Panc1 (cell line): ENCODE data around the gene UBE2K. TPM values are rescaled to one million over a fixed set of nuclear protein-coding genes. Genes with fewer than 3 reads are reported as not detected.
A peak's percentile ranks its signal among the peaks of the same experiment; 100 is the strongest.
"Not testable (repeated sequence)": the region's sequence is repeated elsewhere in the genome, so short reads cannot be mapped to it uniquely, and the experiment has no call there.

Experiments used
- ATAC-seq: fragments of 200-7000 bp; cut with Tn5 transposase; 2 replicates; pipeline ENCODE4 v1.9.1; 2020; ENCODE audit warnings: mild to moderate bottlenecking, moderate library complexity
- BruUV-seq: library from RNA; stranded (reverse); fragments of 400-500 nt; replicated peaks from 2 replicates; lab custom pipeline; 2021; lab: Mats Ljungman, UMichigan
- CTCF ChIA-PET: fragments of 300-600 bp; sonication (Branson Sonifier 250); formaldehyde crosslinking; loops from one replicate; lab custom pipeline; 2022; ENCODE audit warnings: antibody characterized with exemption; lab: Charles Lee
- POLR2A ChIA-PET: fragments of 300-600 bp; sonication (Branson Sonifier 250); formaldehyde crosslinking; loops from one replicate; lab custom pipeline; 2022; ENCODE audit warnings: antibody characterized with exemption; lab: Charles Lee
- DNase-seq: peaks from one replicate; pipeline ENCODE4 v3.0.0-alpha.2; 2010; ENCODE audit warnings: low read depth, low spot score
- H3K27ac ChIP-seq: 2 replicates; pipeline ENCODE4 v1.5.1; 2011; ENCODE audit warnings: mild to moderate bottlenecking, low read length, inconsistent platforms
- H3K27me3 ChIP-seq: fragments of 200-500 bp; sonication (Bioruptor generic); 2 replicates; pipeline ENCODE4 v1.6.0; 2014; ENCODE audit warnings: low read length, inconsistent platforms; ENCODE audit not compliant: control insufficient read depth, insufficient read depth
- H3K36me3 ChIP-seq: fragments of 200-500 bp; sonication (Bioruptor generic); 2 replicates; pipeline ENCODE4 v1.5.1; 2014; ENCODE audit warnings: inconsistent platforms, mild to moderate bottlenecking, low read length, moderate library complexity; ENCODE audit not compliant: control insufficient read depth, insufficient read depth
- H3K4me1 ChIP-seq: 2 replicates; pipeline ENCODE4 v1.5.1; 2011; ENCODE audit warnings: inconsistent platforms, mild to moderate bottlenecking, low read length, moderate library complexity; ENCODE audit not compliant: control insufficient read depth, insufficient read depth
- H3K4me3 ChIP-seq, 2 experiments: 2 replicates each; pipeline ENCODE4 v1.5.1; 2011 to 2012; ENCODE audit warnings: low read depth in 2 of 2, low read length in 2 of 2, mild to moderate bottlenecking in 2 of 2, inconsistent platforms in 1 of 2, moderate library complexity in 1 of 2
- H3K9me3 ChIP-seq: fragments of 200-500 bp; sonication (Bioruptor generic); 2 replicates; pipeline ENCODE4 v1.5.1; 2014; ENCODE audit warnings: low read depth, mild to moderate bottlenecking, inconsistent platforms, low read length, moderate library complexity; ENCODE audit not compliant: control insufficient read depth, insufficient read depth
- CTCF ChIP-seq: fragments of 450-650 bp; IDR thresholded peaks from 2 replicates; pipeline ENCODE4 v1.5.1; 2017; ENCODE audit warnings: mild to moderate bottlenecking
- POLR2AphosphoS5 ChIP-seq: IDR thresholded peaks from 2 replicates; pipeline ENCODE4 v1.6.1; 2012; ENCODE audit warnings: mild to moderate bottlenecking, low read depth, low read length, moderate library complexity
- REST ChIP-seq, 2 experiments: IDR thresholded peaks; 2 replicates each; pipeline ENCODE4 v1.6.1; 2011 to 2012; ENCODE audit warnings: low read depth in 2 of 2, control low read depth in 1 of 2, low read length in 1 of 2, mild to moderate bottlenecking in 1 of 2, moderate library complexity in 1 of 2; ENCODE audit not compliant: insufficient read depth in 1 of 2
- SIN3A ChIP-seq: IDR thresholded peaks from 2 replicates; pipeline ENCODE4 v1.6.1; 2012; ENCODE audit warnings: low read depth, mild to moderate bottlenecking, low read length, moderate library complexity, borderline replicate concordance; ENCODE audit not compliant: insufficient read depth
- TCF7L2 ChIP-seq: IDR thresholded peaks from 2 replicates; pipeline ENCODE4 v1.6.1; 2011; ENCODE audit warnings: mild to moderate bottlenecking, low read depth, low read length, inconsistent platforms
- in situ Hi-C: cut with HindIII; loops from 2 replicates; pipeline ENCODE4 v1.10.0; 2016; ENCODE audit warnings: low sequenced_read_pairs, low pct_unique_long_range_greater_than_20kb
- intact Hi-C: fragments of 100-400 bp; cut with micrococcal nuclease; formaldehyde crosslinking; loops from one replicate; pipeline ENCODE4 v1.10.0; 2022; ENCODE audit not compliant: unreplicated experiment
- total RNA-seq: library from RNA; stranded (reverse); gene quantifications from one replicate; pipeline ENCODE4 v1.2.1, GENCODE V29; 2021; ENCODE audit not compliant: unreplicated experiment

UBE2K gene
- total RNA-seq, 1 experiment from 2014 or later, result 84.1 TPM

GRCh38 chr4:39731908-39732307, 34.0 kb downstream of the UBE2K start:
- POLR2A ChIA-PET, result interaction anchor here (0.5 to 0.6 kb wide), 2 partner anchors 85 to 164 kb away, joined by 4 to 10 read pairs; no protein-coding TSS in a partner anchor
- BruUV-seq, result TSS peak; percentile 14
- H3K27ac ChIP-seq, result no peak overlapping the region
- intact Hi-C loops (no loop called here), in situ Hi-C loops (no loop called here)
- DNase-seq (no peak), ATAC-seq (no peak)
- H3K36me3 ChIP-seq, result no peaks in the 10 kb centered on the region
- no peak overlapping the region for H3K4me3 ChIP-seq
- CTCF ChIA-PET, result no interaction called here
- no peaks in the 10 kb centered on the region; the same call in 1 of the 2 replicates for H3K4me1 ChIP-seq
- no peak for TF ChIP-seq POLR2AphosphoS5
- TF ChIP-seq TCF7L2, result no peak
- TF ChIP-seq SIN3A, result no peak
- TF ChIP-seq CTCF, result no peak
- TF ChIP-seq REST (IDR thresholded peaks at IDR 0.05; ENCODE audit: insufficient read depth in 1 of 2, low read depth in 2 of 2, low read length in 1 of 2), result no peak
- H3K27me3 ChIP-seq, result no peaks in the 10 kb centered on the region
- H3K9me3 ChIP-seq, result no peaks in the 10 kb centered on the region

- no peaks in the 10 kb centered on the region for H3K27me3 ChIP-seq
- DNase-seq (no peak), ATAC-seq (no peak)
- intact Hi-C loops (no loop called here), in situ Hi-C loops (no loop called here)
- H3K27ac ChIP-seq, result no peak overlapping the region
- H3K4me3 ChIP-seq, result no peak overlapping the region
- H3K36me3 ChIP-seq, result no peaks in the 10 kb centered on the region
- peaks cover 1% of the 10 kb centered on the region; the same call in 1 of the 2 replicates for H3K4me1 ChIP-seq
- no TSS peak for BruUV-seq
- H3K9me3 ChIP-seq, result no peaks in the 10 kb centered on the region
- no peak for TF ChIP-seq CTCF
- no peak for TF ChIP-seq SIN3A
- no peak for TF ChIP-seq REST (IDR thresholded peaks at IDR 0.05; ENCODE audit: insufficient read depth in 1 of 2, low read depth in 2 of 2, low read length in 1 of 2)
- no peak for TF ChIP-seq TCF7L2
- TF ChIP-seq POLR2AphosphoS5, result no peak
- CTCF ChIA-PET, result interaction anchor here (0.7 kb wide), 1 partner anchor 306 kb away, joined by 10 read pairs; no protein-coding TSS in a partner anchor
- POLR2A ChIA-PET, result interaction anchor here (0.5 to 0.6 kb wide), 2 partner anchors 86 to 163 kb away, joined by 4 to 10 read pairs; no protein-coding TSS in a partner anchor
Measured at GRCh38 chr4:39732728-39733127, 34.8 kb downstream of the UBE2K start.

- CTCF ChIA-PET, intact Hi-C loops, H3K36me3 ChIP-seq, H3K4me3 ChIP-seq, ATAC-seq, H3K4me1 ChIP-seq, DNase-seq, H3K27ac ChIP-seq, BruUV-seq, H3K27me3 ChIP-seq, in situ Hi-C loops, POLR2A ChIA-PET, H3K9me3 ChIP-seq: not testable (repeated sequence)
Measured at GRCh38 chr4:39739591-39739990, 41.7 kb downstream of the UBE2K start.
